ENCODE results near the gene ZNF224. TPM values are rescaled to one million over a fixed set of nuclear protein-coding genes. Genes with fewer than 3 reads are reported as not detected.
"Not testable (repeated sequence)": the region's sequence is repeated elsewhere in the genome, so short reads cannot be mapped to it uniquely, and the experiment has no call there.

Gene ZNF224
- polyA plus RNA-seq, 1 donor, result 50.2 TPM

DNA sequence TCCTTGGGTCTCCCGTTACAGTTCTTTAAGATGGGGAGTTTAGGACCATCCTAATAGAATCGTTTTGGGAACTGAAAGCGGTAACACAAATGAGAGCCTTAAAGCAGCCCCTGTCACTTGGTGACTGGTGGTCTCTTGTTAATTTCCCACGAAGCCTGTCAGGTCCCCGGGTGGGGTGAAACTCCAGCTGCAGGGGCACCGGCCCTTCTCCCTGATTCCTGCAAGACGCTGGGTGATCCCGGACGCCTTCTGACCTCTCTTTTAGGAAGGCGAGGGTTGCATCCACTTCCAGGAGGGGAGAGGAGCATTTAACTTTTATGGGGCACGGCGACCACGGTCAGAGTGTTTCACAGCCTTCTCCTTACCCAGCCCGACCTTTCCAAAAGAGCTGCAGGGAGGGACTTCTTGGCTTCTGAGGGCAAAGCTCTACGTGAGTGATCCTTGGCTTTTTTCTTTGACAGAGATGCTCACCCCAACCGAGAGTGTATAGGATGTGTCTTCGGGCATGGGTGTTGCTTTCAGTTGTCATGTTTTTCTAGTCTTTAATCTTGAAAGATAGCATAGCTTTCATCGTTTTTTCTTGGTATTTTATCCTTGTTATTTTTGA is 19.7 kb downstream of the ZNF224 start:
- DNase-seq, result no peak

- DNase-seq, result not testable (repeated sequence)
Measured at GRCh38 chr19:44121162-44121561, 27.0 kb downstream of the ZNF224 start.

DNA sequence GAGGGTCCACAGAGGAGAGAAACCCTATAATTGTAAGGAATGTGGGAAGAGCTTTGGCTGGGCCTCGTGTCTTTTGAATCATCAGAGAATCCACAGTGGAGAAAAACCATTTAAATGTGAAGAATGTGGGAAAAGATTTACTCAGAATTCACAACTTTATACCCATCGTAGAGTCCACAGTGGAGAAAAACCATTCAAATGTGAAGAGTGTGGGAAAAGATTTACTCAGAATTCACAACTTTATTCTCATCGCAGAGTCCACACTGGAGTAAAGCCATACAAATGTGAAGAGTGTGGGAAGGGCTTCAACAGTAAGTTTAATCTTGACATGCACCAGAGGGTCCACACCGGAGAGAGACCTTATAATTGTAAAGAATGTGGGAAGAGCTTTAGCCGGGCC is 37.8 kb downstream of the ZNF224 start:
- DNase-seq, result no peak

DNA sequence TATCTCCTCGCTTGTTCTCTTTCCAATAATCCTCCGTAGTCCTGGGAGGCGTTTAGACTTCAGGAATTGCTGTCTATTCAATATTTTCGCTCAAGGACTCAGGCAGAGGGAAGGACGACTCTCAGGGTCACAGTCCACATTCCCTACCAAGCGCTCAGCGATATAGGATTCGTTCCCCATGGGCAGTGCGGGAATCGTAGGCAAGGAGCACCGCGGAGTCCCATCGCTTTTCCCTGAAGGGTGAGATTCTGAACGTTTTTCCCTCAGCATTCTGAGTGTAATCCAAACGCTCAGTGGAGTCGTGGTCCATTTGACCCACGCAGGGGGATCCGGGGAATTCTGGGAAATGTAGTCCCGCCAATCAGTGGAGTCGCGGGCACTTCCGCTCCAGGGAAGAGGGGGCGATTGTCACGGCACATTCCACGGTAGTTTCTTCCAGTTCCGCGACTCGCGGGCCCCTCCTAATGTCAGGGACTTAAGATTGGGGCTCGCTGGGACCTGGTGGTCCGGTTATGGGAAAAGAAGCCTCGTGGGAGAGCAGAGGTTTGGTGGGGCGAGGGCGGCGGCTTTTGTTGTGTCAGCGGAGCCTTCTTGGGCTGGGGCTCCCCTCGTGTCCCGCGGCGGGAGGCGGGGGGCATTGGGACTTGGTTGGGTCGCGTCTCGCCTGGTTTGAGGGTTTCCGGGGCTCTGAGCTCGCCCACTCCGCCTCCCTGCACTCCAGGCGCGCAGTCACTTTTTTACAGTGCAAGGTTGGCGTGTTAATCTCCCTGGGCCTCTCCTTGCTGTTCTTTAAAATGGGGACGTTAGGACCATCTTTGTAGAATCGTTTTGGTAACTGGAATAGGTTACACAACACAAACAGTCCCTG is 47.3 kb downstream of the ZNF224 start, which contains the start of gene ZNF234:
Gene ZNF234 (plus strand): TSS at position 364 of the 868 bp plus-strand sequence. CDS start 3,079 bp downstream, outside the sequence.
- DNase-seq, result peak; percentile 91

- no peak for DNase-seq
Measured at GRCh38 chr19:44142059-44142433, 47.9 kb downstream of the ZNF224 start.

DNA sequence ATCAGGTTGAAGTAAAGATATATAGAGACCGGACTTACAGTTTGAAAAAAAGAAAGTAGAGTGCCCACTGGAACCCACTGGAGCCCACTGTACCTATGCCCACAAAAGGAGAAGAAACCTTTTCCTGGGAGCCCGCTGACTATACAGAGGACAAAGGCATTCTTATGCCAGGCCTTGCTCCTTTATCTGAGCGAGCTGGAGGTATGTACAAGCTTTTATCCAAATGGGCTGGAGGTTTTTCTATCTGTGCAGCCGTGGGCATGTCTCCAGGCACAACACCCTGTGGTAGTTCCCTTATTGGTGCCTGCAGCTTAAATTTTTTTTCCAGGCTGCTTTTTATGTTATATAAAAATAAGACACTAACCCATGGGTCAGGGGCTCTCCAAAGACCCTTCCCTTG is 55.6 kb downstream of the ZNF224 start:
- DNase-seq, result no peak

DNA sequence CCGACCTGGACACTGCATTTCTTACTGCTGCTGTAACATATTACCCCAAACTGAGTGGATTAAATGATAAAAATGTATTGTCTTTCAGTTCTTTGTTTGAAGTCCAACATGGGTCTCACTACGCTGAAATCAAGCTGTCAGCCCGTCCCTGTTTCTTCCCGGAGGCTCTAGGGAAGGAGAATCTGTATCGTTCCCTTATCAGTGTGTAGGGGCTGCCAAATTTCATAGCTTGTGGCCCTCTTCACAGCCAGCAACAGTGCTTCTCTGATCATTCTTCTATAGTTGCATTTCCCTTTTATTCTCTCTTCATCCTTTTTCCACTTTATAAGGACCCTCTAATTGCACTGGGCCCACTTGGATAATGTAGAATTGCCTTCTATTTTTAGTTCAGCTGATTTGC is 57.3 kb downstream of the ZNF224 start:
- DNase-seq, result no peak

- no peak for DNase-seq
Measured at GRCh38 chr19:44156475-44156874, 62.3 kb downstream of the ZNF224 start.

Other genes with a start within 250 kb of the ZNF224 start
- 19.2 TPM for gene ZNF404, start 210.4 kb upstream of the ZNF224 start, polyA plus RNA-seq (ENCODE audit: insufficient read length)
- gene ZNF45, start 159.1 kb upstream of the ZNF224 start, polyA plus RNA-seq (ENCODE audit: insufficient read length), result 32.5 TPM
- gene ZNF221, start 143.1 kb upstream of the ZNF224 start, polyA plus RNA-seq (ENCODE audit: insufficient read length), result 8.0 TPM
- gene ZNF155, start 110.2 kb upstream of the ZNF224 start, polyA plus RNA-seq (ENCODE audit: insufficient read length), result 18.8 TPM
- 9.8 TPM for gene ZNF230, start 91.4 kb upstream of the ZNF224 start, polyA plus RNA-seq (ENCODE audit: insufficient read length)
- gene ZNF222, start 69.0 kb upstream of the ZNF224 start, polyA plus RNA-seq (ENCODE audit: insufficient read length), result 11.8 TPM
- gene ZNF223, start 42.3 kb upstream of the ZNF224 start, polyA plus RNA-seq (ENCODE audit: insufficient read length), result 18.3 TPM
- 6.2 TPM for gene ZNF284, start 22.2 kb upstream of the ZNF224 start, polyA plus RNA-seq (ENCODE audit: insufficient read length)
- 12.8 TPM for gene ZNF225, start 19.0 kb downstream of the ZNF224 start, polyA plus RNA-seq (ENCODE audit: insufficient read length)
- 20.5 TPM for gene ZNF234, start 47.2 kb downstream of the ZNF224 start, polyA plus RNA-seq (ENCODE audit: insufficient read length)
- 31.8 TPM for gene ZNF226, start 70.7 kb downstream of the ZNF224 start, polyA plus RNA-seq (ENCODE audit: insufficient read length)
- 30.6 TPM for gene ZNF227, start 118.2 kb downstream of the ZNF224 start, polyA plus RNA-seq (ENCODE audit: insufficient read length)
- gene ZNF233, start 165.5 kb downstream of the ZNF224 start, polyA plus RNA-seq (ENCODE audit: insufficient read length), result 7.5 TPM
- gene ZNF235, start 210.7 kb downstream of the ZNF224 start, polyA plus RNA-seq (ENCODE audit: insufficient read length), result 13.5 TPM